ENCODE data around the gene MEF2D.

Gene MEF2D

GRCh38 chr1:156429313-156430060 lies 71.1 kb downstream of the MEF2D start:
- TF ChIP-seq ZNF670 (tag by site-specific recombination; IDR thresholded peaks at IDR 0.05; ENCODE audit: low read depth) (no peak), ZNF16 (tag by site-specific recombination; IDR thresholded peaks at IDR 0.05; ENCODE audit: low read depth) (no peak), EGR2 (tag by site-specific recombination; IDR thresholded peaks at IDR 0.05; ENCODE audit: low read depth) (no peak), ZNF549 (tag by site-specific recombination; IDR thresholded peaks at IDR 0.05) (no peak), HIC1 (tag by site-specific recombination; IDR thresholded peaks at IDR 0.05) (no peak), ZNF404 (tag by site-specific recombination; IDR thresholded peaks at IDR 0.05) (no peak), KLF10 (tag by site-specific recombination; IDR thresholded peaks at IDR 0.05) (no peak), ZBTB26 (tag by site-specific recombination; optimal IDR thresholded peaks at IDR 0.05) (no peak), ZNF530 (tag by site-specific recombination; IDR thresholded peaks at IDR 0.05; ENCODE audit: low read depth) (no peak), ZSCAN23 (tag by site-specific recombination; IDR thresholded peaks at IDR 0.05) (no peak), ATF2 (tag by site-specific recombination; IDR thresholded peaks at IDR 0.05; ENCODE audit: low read depth) (no peak)
- no peak overlapping the region for H3K4me3 ChIP-seq (ENCODE audit: low read depth, low read length)
- H3K36me3 ChIP-seq (ENCODE audit: control insufficient read depth in 2 of 2, insufficient read depth in 1 of 2, low read length in 2 of 2): no peaks in the 10 kb centered on the region
- ChIA-PET POLR2A (no interaction called here), CTCF (interaction anchor here (0.7 to 3.9 kb wide), 3 partner anchors 16 to 269 kb away, joined by 3 to 21 read pairs (median 20); no protein-coding TSS in a partner anchor)
- H3K27ac ChIP-seq (ENCODE audit: extremely low read depth, low read depth, low read length): no peak overlapping the region
- H3K4me1 ChIP-seq (ENCODE audit: control insufficient read depth, insufficient read depth, low read length): no peaks in the 10 kb centered on the region
- H3K9me3 ChIP-seq (ENCODE audit: control insufficient read depth, insufficient read depth, low read depth, low read length): no peaks in the 10 kb centered on the region

GRCh38 chr1:156428746-156429288 lies 71.8 kb downstream of the MEF2D start:
- POLR2A ChIA-PET: no interaction called here
- TF ChIP-seq ZNF768 (tag by site-specific recombination; IDR thresholded peaks at IDR 0.05) (no peak), KLF8 (tag by site-specific recombination; IDR thresholded peaks at IDR 0.05) (no peak), ZBTB49 (tag by site-specific recombination; IDR thresholded peaks at IDR 0.05; ENCODE audit: low read depth) (no peak), CTCF (tag by site-specific recombination; IDR thresholded peaks at IDR 0.05) (no peak), ZNF416 (tag by site-specific recombination; IDR thresholded peaks at IDR 0.05) (no peak), ZNF155 (tag by site-specific recombination; IDR thresholded peaks at IDR 0.05) (no peak), ZNF558 (tag by site-specific recombination; IDR thresholded peaks at IDR 0.05) (no peak), ZNF600 (tag by site-specific recombination; IDR thresholded peaks at IDR 0.05) (no peak), OSR2 (tag by site-specific recombination; IDR thresholded peaks at IDR 0.05) (no peak), ZFP3 (tag by site-specific recombination; IDR thresholded peaks at IDR 0.05; ENCODE audit: low read depth) (no peak)
- CTCF ChIA-PET: interaction anchor here (3.9 kb wide), 1 partner anchor 43 kb away, joined by 21 read pairs; no protein-coding TSS in a partner anchor

More at GRCh38 chr1:156428746-156429288, 71.8 kb downstream of the MEF2D start:
- Histone ChIP-seq H3K4me3 (ENCODE audit: low read depth, low read length) (no peak overlapping the region), H3K9me3 (ENCODE audit: control insufficient read depth, insufficient read depth, low read depth, low read length) (no peaks in the 10 kb centered on the region), H3K4me1 (ENCODE audit: control insufficient read depth, insufficient read depth, low read length) (no peaks in the 10 kb centered on the region), H3K36me3 (ENCODE audit: control insufficient read depth in 2 of 2, insufficient read depth in 1 of 2, low read length in 2 of 2) (no peaks in the 10 kb centered on the region), H3K27ac (ENCODE audit: extremely low read depth, low read depth, low read length) (no peak overlapping the region)
